DMS53 treated with DMSO at 0.1 percent for 48 hours (cell line): Measurements from ENCODE around the gene NDUFAF2.
"Not testable (repeated sequence)": the region's sequence is repeated elsewhere in the genome, so short reads cannot be mapped to it uniquely, and the experiment has no call there.

Source experiments
- DNase-seq: peaks from one replicate; lab custom pipeline; 2025; ENCODE audit not compliant: unreplicated experiment; lab: John Stamatoyannopoulos, UW

The NDUFAF2 gene

DNA sequence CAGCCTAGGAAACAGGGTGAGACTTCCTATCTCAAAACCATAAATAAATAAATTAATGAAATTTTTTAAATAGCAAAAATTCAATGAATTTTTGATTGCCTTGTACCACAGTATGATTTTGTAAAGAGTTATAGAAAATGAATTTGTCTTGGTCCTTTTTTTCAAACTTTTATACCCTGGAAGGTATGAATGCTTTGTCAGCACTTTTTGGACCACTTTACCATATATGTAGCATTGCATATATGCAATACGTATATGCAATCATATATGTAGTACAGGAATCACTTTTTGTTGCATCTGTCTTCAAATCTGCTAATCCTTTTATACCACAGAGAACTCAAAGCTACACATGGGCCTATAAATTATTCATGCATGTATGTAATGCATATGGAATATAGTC is 226.5 kb downstream of the NDUFAF2 start:
- no peak for DNase-seq

DNA sequence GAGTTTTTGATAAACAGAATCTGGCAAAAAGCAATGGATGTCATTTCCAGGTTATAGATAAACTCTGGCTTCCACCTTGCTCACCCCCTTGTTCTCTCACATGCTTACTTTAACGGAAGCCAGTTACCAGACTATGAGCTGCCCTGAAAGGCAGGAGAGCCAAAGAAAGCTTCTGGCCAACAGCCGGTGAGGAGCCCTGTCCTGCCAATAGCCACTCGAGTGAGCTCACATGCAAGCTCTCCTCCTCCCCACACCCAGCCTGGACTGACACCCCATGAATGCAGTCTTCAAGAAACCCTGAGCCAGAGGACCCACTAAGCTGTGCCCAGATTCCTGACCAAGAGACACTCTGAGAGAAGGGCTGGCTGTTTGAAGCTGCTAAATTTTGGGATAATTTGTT is 231.6 kb downstream of the NDUFAF2 start:
- DNase-seq = no peak

GRCh38 chr5:61177070-61177469 is 232.1 kb downstream of the NDUFAF2 start:
- DNase-seq = no peak

GRCh38 chr5:61177716-61178115 is 232.7 kb downstream of the NDUFAF2 start:
- no peak for DNase-seq

GRCh38 chr5:61178702-61179101 is 233.7 kb downstream of the NDUFAF2 start:
- DNase-seq = no peak

- no peak for DNase-seq
Observed at GRCh38 chr5:61180886-61181285, 235.9 kb downstream of the NDUFAF2 start.

DNA sequence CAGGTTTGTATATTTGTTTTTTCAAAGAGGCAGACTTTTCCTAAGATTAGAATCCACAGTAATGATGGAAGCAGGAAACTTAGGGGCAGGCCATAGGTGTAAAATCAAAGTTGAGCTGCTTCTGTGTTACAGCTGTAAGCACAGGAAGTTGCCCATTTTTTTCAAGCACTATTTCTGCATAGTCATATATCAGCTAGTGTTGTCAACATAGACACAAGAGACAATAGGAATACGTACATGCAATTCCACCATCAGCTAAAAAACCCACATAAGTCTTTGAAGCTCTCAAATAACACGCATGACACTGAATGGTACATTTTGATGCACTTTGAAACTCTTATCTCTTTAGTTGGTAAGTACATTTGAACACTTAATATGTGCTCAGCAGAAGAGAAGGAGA is 237.4 kb downstream of the NDUFAF2 start:
- no peak for DNase-seq

- DNase-seq = no peak
Observed at GRCh38 chr5:61183538-61183937, 238.5 kb downstream of the NDUFAF2 start.

- no peak for DNase-seq
Observed at GRCh38 chr5:61184708-61185107, 239.7 kb downstream of the NDUFAF2 start.

DNA sequence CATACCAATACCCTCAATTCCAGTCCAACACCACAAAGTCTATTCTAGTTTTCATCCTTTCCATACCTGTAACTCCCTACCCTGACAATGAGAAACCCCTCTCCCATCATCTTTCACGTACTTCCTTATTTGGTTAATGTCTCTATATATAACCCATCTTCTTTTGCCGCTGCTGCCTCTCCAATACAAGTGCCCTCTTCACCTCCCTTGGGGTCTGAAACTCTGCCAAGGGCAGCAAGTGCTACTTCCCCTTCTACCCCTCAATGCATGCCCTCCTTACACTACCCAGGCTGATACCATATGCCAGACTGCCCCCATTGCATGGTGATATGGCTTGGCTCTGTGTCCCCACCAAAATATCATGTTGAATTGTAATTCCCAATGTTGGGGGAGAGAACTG is 241.6 kb downstream of the NDUFAF2 start:
- DNase-seq = no peak

DNA sequence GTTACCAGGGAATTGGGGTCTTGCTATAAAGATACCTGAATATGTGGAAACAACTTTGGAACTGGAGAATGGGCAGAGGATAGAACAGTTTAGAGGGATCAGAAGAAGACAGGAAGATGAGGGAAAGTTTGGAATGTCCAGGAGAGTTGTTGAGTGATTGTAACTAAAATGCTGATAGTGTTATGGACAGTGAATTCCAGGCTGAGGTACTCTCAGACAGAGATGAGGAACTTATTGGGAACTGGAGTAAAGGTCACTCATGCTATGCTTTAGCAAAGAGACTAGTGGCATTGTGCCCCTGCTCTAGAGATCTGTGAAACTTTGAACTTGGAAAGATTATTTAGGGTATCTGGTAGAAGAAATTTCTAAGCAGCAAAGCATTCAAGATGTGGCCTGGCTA is 242.3 kb downstream of the NDUFAF2 start:
- DNase-seq = not testable (repeated sequence)

GRCh38 chr5:61187826-61188225 is 242.8 kb downstream of the NDUFAF2 start:
- DNase-seq = not testable (repeated sequence)

GRCh38 chr5:61198606-61199005 is 253.6 kb downstream of the NDUFAF2 start:
- DNase-seq = no peak

- DNase-seq = no peak
Observed at GRCh38 chr5:61200582-61201155, 255.7 kb downstream of the NDUFAF2 start.

DNA sequence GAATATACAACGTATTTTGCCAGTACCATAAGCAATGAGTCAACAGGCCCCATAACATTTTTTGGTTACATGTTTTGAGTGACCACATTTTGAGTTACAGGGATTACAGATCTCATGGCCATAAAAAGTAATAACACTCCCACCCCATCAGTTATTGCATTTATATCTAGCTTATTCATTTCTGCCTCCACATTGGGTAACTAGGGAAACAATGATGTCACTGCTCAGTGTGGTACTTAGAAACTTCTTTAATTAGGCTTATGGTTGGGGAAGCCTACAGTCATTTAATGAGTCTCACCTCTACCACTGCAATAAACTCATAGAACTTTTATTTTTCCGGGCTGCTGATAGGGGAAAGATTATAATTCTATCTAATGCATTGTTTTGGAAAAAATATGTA is 257.2 kb downstream of the NDUFAF2 start:
- no peak for DNase-seq
